ENCODE measurements around the gene ATP6V0A4.

The ATP6V0A4 gene

DNA sequence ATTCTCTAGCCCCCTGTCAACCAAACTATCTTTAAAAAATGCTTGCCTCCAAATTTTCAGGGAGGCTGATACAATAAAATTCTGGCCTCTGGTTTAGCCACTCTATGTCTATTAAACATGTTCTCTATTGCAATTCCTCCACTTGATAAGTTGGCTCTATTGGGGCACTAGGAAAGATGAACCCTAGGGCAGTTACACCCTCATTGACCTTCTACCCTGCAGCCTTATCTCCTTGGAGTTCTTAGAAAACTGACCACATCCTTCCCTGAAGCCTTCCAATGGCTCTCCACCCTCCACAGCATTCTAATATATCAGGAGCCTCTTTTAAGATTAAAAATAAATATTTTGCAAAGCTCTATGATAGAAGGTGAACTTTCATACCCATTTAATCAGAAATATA is 127.4 kb downstream of the ATP6V0A4 start:
- no peak for DNase-seq (ENCODE audit: insufficient read length, low spot score)

DNA sequence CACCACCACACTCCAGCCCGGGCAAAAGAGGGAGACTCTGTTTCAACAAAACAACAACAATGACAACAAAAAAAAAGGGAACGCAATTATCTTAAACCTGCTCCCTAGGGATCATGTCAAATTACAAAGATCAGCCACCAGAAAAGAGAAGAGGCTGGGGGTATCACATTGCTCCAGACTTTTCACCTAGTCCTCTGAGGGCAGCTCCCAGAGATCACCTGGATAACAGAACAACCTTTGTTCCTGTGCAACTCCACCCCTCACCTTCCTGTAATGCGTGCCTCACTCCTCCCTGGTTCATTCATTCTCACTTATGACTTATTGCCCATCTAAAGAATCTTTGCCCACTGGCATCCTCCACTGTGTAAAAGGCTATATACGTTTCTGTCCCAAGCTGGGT is 128.6 kb downstream of the ATP6V0A4 start:
- TF ChIP-seq, protein P1, sequence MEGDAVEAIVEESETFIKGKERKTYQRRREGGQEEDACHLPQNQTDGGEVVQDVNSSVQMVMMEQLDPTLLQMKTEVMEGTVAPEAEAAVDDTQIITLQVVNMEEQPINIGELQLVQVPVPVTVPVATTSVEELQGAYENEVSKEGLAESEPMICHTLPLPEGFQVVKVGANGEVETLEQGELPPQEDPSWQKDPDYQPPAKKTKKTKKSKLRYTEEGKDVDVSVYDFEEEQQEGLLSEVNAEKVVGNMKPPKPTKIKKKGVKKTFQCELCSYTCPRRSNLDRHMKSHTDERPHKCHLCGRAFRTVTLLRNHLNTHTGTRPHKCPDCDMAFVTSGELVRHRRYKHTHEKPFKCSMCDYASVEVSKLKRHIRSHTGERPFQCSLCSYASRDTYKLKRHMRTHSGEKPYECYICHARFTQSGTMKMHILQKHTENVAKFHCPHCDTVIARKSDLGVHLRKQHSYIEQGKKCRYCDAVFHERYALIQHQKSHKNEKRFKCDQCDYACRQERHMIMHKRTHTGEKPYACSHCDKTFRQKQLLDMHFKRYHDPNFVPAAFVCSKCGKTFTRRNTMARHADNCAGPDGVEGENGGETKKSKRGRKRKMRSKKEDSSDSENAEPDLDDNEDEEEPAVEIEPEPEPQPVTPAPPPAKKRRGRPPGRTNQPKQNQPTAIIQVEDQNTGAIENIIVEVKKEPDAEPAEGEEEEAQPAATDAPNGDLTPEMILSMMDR (IDR thresholded peaks at IDR 0.05; ENCODE audit: insufficient read depth, missing control alignments), result no peak
- DNase-seq (ENCODE audit: insufficient read length, low spot score), result no peak
- FAIRE-seq, result no peak

More for the DNA sequence above, 127.4 kb downstream of the ATP6V0A4 start:
- TF ChIP-seq, protein P1 (IDR thresholded peaks at IDR 0.05; ENCODE audit: insufficient read depth, missing control alignments), result no peak
- no peak for FAIRE-seq

DNA sequence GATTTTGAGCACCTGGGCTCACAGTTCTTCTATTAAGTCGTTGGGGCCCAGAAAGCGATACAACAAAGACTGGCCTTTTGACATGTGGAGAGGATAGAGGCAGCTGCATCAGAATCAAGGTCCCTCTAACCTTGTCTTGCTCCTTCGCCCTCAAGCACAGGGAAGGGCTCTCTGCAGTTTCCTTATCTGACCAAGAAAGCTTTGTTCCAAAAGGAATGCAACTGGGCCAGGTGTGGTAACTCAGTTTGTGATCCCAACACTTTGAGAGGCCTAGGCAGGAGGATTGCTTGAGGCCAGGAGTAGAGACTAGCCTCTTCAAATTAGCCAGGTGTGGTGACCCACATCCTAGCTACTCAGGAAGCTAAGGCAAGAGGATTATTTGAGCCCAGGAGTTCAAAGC is 129.1 kb downstream of the ATP6V0A4 start:
- DNase-seq (ENCODE audit: insufficient read length, low spot score), result no peak
- FAIRE-seq, result no peak

DNA sequence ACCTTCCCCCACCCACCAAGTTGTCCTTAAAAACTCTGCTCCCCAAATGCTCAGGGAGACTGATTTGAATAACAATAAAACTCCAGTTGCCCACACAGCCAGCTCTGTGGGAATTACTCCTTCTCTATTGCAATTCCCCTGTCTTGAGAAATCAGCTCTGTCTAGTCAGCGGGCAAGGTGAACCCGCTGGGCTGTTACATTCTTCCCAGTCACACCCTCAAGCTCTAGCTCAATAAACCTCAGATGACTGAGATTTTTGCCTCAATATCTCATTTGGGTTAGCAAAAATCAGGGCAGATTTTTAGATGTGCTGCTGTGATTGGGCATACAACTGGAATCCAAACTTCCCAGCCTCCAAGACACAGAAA is 129.8 kb downstream of the ATP6V0A4 start:
- TF ChIP-seq, protein P1 (IDR thresholded peaks at IDR 0.05; ENCODE audit: insufficient read depth, missing control alignments), result no peak
- no peak for FAIRE-seq

More for the DNA sequence above, 129.1 kb downstream of the ATP6V0A4 start:
- TF ChIP-seq, protein P1 (IDR thresholded peaks at IDR 0.05; ENCODE audit: insufficient read depth, missing control alignments), result no peak

DNA sequence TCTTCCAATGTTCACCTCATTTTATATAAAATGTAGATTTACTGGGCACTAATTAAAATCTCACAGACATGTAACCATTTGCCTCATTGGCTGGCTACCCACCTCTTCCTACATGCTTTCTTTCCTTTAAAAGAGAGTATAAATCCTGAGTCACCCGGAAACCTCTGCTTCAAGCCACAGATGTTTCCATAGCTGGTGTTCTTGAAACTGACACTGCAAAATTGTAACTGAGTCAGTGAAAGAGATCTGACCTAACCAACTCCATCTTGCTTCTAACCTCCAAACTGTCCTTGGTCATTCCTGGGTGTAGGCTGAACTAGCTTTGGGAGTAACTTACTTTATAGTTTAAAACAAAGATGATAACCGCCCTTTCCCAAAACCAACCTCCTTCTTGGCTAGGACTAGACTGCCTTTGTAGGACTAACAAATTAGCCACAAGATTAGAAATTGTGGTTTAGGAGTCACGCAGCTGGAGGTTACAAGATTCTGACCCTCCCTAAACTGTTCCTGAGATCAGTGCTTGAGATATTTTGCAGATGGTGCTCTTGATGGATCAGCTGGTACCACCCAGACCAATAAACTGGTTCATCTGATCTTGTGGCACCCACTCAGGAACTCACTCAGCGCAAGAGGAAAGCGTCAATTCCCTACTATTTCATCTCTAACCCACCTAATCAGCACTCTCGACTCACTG is 130.3 kb downstream of the ATP6V0A4 start:
- TF ChIP-seq, protein P1 (IDR thresholded peaks at IDR 0.05; ENCODE audit: insufficient read depth, missing control alignments), result no peak
- no peak for FAIRE-seq

More for the DNA sequence above, 129.8 kb downstream of the ATP6V0A4 start:
- DNase-seq (ENCODE audit: insufficient read length, low spot score), result no peak

DNA sequence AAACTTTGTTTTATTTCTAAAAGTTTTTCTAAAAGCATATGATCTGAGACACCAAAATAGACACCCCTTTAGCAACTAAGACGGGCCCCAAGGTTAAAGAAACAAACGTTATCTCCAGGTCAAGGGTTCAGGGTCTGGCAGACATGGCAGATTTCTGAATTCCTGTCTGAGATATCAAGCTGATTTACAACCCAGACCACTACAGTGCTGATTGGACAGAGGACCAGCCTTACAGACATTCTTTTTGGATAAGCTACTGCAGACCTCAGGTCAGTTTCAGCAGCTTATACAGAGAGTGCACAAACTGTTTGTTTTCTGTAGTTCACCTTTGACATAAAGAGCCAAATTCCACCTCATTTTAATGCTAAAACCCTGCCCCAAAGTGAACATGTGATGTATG is 131.6 kb downstream of the ATP6V0A4 start:
- TF ChIP-seq, protein P1 (IDR thresholded peaks at IDR 0.05; ENCODE audit: insufficient read depth, missing control alignments), result no peak
- DNase-seq (ENCODE audit: insufficient read length, low spot score) (no peak), FAIRE-seq (no peak)

More for the DNA sequence above, 130.3 kb downstream of the ATP6V0A4 start:
- no peak for DNase-seq (ENCODE audit: insufficient read length, low spot score)

DNA sequence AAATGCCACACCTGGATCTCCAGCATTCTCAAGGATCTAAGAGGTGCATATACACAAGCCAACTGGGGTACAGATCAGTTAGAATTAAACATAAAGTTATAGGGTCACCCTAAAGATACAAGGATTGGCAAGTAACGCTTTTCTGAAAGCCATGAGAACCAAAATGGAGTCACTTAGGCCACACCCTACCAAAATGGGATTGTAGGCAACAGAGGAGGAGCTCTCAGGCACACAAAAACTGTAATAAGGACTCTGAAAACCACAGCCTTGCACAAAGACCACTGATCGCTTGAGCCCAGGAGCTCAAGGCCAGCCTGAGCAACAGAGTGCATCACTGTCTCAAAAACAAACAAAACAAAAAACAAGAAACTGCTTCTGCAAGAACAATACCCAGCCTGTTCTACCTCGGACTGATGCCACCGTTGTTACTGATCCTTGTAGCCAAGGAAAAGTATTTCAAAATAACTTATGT is 132.3 kb downstream of the ATP6V0A4 start:
- TF ChIP-seq, protein P1 (IDR thresholded peaks at IDR 0.05; ENCODE audit: insufficient read depth, missing control alignments), result no peak

More for the DNA sequence above, 132.3 kb downstream of the ATP6V0A4 start:
- DNase-seq (ENCODE audit: insufficient read length, low spot score), result no peak
- FAIRE-seq, result no peak

Data from D721Med (cell line).